HepG2 (cell line): ENCODE measurements around the gene TSC22D2. TPM values are rescaled to one million over a fixed set of nuclear protein-coding genes. Genes with fewer than 3 reads are reported as not detected.

Source experiments
- BCL6 ChIP-seq: IDR thresholded peaks from 2 replicates; pipeline ENCODE4 v1.6.1; 2016; ENCODE audit warnings: missing genetic modification reagents, missing compliant biosample characterization
- ISX ChIP-seq: sonication (generic); formaldehyde crosslinking; conservative IDR thresholded peaks from 2 replicates; pipeline ENCODE4 v1.5.0; 2020; ENCODE audit warnings: missing genetic modification reagents
- JARID2 ChIP-seq: sonication (generic); formaldehyde crosslinking; IDR thresholded peaks from 2 replicates; pipeline ENCODE4 v1.8.1; 2023; ENCODE audit warnings: missing genetic modification reagents, inconsistent platforms; ENCODE audit not compliant: insufficient replicate concordance
- KAT7 ChIP-seq: IDR thresholded peaks from 2 replicates; pipeline ENCODE4 v1.6.1; 2018; ENCODE audit warnings: borderline replicate concordance, missing compliant biosample characterization
- NFE2L2 ChIP-seq: fragments of 150-350 bp; IDR thresholded peaks from 2 replicates; pipeline ENCODE4 v1.6.1; 2014; ENCODE audit warnings: low read length
- PCBP1 ChIP-seq: fragments of 200-400 bp; formaldehyde crosslinking; IDR thresholded peaks from 2 replicates; pipeline ENCODE4 v1.6.1; 2017; ENCODE audit warnings: mild to moderate bottlenecking, low read depth, low read length, borderline replicate concordance
- TCF7 ChIP-seq: sonication (generic); IDR thresholded peaks from 2 replicates; pipeline ENCODE4 v1.6.1; 2016; ENCODE audit warnings: antibody characterized with exemption, low read depth
- YEATS4 ChIP-seq: sonication (generic); formaldehyde crosslinking; IDR thresholded peaks from 2 replicates; pipeline ENCODE4 v1.4.0; 2020; ENCODE audit warnings: missing genetic modification reagents, borderline replicate concordance
- ZFP36L1 ChIP-seq: sonication (generic); formaldehyde crosslinking; IDR thresholded peaks from 2 replicates; pipeline ENCODE4 v1.8.0; 2022; ENCODE audit warnings: mild to moderate bottlenecking, missing genetic modification reagents, moderate library complexity
- ZNF33B ChIP-seq: sonication (generic); formaldehyde crosslinking; IDR thresholded peaks from 2 replicates; pipeline ENCODE4 v1.5.1; 2020; ENCODE audit warnings: mild to moderate bottlenecking, missing genetic modification reagents
- ZNF878 ChIP-seq: sonication (generic); formaldehyde crosslinking; IDR thresholded peaks from 2 replicates; pipeline ENCODE4 v1.8.1; 2023; ENCODE audit warnings: mild to moderate bottlenecking, missing genetic modification reagents, moderate library complexity
- polyA plus RNA-seq, 8 experiments: library from polyadenylated mRNA; depleted of rRNA in 3 of 8; stranded (reverse) in 7 of 8; unstranded in 1 of 8; fragments of >200 nt; fragmentation: Illumina TruSeq in 4 of 8; extraction: Trizol in 4 of 8; gene quantifications; 2 replicates each; pipeline versions ENCODE4 v1.2.1 to v1.2.3, GENCODE V29; 2011 to 2016; ENCODE audit warnings: low read depth in 4 of 8, missing spikeins in 1 of 8, mixed read lengths in 1 of 8; ENCODE audit not compliant: insufficient read depth in 1 of 8
- total RNA-seq, 5 experiments: library from RNA; depleted of rRNA; stranded (reverse); fragments of >200 nt; fragmentation: Illumina TruSeq; extraction: Trizol; gene quantifications; 2 replicates each; pipeline ENCODE4 v1.2.3, GENCODE V29; 2016; ENCODE audit warnings: low read depth in 1 of 5
- TF ChIP-seq, protein P1 (sequence below): sonication (generic); formaldehyde crosslinking; IDR thresholded peaks from 2 replicates; pipeline ENCODE4 v1.4.0; 2020; ENCODE audit warnings: missing genetic modification reagents, borderline replicate concordance
- TF ChIP-seq, protein P2 (sequence below): sonication (generic); formaldehyde crosslinking; IDR thresholded peaks from 2 replicates; pipeline ENCODE4 v1.8.1; 2023; ENCODE audit warnings: mild to moderate bottlenecking, missing genetic modification reagents
- TF ChIP-seq, protein P3 (sequence below): sonication (generic); formaldehyde crosslinking; IDR thresholded peaks from 2 replicates; pipeline ENCODE4 v1.4.0; 2020; ENCODE audit warnings: mild to moderate bottlenecking, low read depth, missing genetic modification reagents
- TF ChIP-seq, protein P4 (sequence below): sonication (generic); formaldehyde crosslinking; IDR thresholded peaks from 2 replicates; pipeline ENCODE4 v1.5.0; 2020; ENCODE audit warnings: missing genetic modification reagents, mild to moderate bottlenecking, borderline replicate concordance
- TF ChIP-seq, protein P5 (sequence below): sonication (generic); formaldehyde crosslinking; IDR thresholded peaks from 2 replicates; pipeline ENCODE4 v1.4.0; 2020; ENCODE audit warnings: mild to moderate bottlenecking, missing genetic modification reagents

The TSC22D2 gene
- total and polyA plus RNA-seq, 2 of the 13 experiments (the other 11 are each of a cell fraction or from before 2014, with no cell fraction given), result 4.6 to 8.2 TPM

DNA sequence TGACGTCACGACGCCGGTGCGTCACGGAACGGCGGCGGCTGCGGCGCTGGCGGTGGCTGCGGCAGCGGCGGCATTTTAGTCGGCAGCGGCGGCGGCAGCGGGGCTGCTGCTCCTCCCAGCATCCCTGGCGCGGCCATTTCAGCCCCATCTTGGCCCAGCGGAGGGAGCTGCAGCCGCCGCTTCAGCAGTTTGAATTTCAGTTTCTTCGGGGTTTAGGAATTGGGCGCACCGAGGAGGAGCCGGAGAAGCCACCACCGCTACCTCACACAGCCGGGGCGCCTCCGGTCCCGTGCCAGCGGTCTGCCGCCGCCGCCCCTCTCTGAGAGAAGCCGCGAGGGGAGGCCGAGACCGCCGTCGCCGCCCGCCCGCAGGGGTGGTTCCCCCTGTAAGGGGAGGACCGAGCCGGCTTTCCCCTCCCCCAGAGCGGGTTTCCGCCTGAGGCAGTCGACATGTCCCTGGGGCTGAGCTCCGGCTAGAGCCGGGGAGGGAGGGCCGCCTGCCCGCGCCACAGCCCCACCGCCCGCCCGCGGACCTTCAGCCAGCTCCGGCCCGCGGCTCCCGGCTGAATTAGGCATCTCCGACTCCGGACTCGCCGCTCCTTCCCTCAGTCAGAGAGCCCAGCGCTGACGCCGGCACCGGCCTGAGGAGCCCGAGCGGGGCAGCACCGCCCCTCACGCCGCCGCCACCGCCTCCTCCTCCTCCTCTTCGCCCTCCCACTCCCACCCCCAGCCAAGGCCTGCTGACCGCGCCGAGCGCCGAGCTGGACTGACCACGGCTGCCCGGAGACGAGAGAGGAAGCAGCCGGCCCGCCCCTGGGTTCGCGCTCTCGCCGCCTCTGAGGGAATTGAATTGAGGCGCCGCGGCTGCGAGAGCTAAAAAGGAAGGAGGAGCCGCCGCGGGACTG lies at the start of gene TSC22D2 (continued):
- TF ChIP-seq, protein P1, sequence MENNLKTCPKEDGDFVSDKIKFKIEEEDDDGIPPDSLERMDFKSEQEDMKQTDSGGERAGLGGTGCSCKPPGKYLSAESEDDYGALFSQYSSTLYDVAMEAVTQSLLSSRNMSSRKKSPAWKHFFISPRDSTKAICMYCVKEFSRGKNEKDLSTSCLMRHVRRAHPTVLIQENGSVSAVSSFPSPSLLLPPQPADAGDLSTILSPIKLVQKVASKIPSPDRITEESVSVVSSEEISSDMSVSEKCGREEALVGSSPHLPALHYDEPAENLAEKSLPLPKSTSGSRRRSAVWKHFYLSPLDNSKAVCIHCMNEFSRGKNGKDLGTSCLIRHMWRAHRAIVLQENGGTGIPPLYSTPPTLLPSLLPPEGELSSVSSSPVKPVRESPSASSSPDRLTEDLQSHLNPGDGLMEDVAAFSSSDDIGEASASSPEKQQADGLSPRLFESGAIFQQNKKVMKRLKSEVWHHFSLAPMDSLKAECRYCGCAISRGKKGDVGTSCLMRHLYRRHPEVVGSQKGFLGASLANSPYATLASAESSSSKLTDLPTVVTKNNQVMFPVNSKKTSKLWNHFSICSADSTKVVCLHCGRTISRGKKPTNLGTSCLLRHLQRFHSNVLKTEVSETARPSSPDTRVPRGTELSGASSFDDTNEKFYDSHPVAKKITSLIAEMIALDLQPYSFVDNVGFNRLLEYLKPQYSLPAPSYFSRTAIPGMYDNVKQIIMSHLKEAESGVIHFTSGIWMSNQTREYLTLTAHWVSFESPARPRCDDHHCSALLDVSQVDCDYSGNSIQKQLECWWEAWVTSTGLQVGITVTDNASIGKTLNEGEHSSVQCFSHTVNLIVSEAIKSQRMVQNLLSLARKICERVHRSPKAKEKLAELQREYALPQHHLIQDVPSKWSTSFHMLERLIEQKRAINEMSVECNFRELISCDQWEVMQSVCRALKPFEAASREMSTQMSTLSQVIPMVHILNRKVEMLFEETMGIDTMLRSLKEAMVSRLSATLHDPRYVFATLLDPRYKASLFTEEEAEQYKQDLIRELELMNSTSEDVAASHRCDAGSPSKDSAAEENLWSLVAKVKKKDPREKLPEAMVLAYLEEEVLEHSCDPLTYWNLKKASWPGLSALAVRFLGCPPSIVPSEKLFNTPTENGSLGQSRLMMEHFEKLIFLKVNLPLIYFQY, result peak; percentile 51; the same call in 1 of the 2 replicates
- TF ChIP-seq YEATS4 (CRISPR knock-in tag) (peak; percentile 67; the same call in 1 of the 2 replicates), ZNF33B (CRISPR knock-in tag) (0 out of 2 replicates have a peak, but pooled peaks have one; percentile 36), KAT7 (CRISPR knock-in tag) (peak; percentile 83; the same call in 1 of the 2 replicates), ISX (CRISPR knock-in tag) (no peak), PCBP1 (no peak), ZNF878 (CRISPR knock-in tag) (peak; percentile 85; the same call in 1 of the 2 replicates), NFE2L2 (no peak), ZFP36L1 (no peak; the same call in 1 of the 2 replicates), BCL6 (CRISPR knock-in tag) (peak; percentile 36; the same call in 1 of the 2 replicates), TCF7 (no peak), JARID2 (CRISPR knock-in tag) (no peak)
- TF ChIP-seq, protein P2, sequence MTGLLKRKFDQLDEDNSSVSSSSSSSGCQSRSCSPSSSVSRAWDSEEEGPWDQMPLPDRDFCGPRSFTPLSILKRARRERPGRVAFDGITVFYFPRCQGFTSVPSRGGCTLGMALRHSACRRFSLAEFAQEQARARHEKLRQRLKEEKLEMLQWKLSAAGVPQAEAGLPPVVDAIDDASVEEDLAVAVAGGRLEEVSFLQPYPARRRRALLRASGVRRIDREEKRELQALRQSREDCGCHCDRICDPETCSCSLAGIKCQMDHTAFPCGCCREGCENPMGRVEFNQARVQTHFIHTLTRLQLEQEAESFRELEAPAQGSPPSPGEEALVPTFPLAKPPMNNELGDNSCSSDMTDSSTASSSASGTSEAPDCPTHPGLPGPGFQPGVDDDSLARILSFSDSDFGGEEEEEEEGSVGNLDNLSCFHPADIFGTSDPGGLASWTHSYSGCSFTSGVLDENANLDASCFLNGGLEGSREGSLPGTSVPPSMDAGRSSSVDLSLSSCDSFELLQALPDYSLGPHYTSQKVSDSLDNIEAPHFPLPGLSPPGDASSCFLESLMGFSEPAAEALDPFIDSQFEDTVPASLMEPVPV (CRISPR knock-in tag), result peak; percentile 63; the same call in 1 of the 2 replicates
- TF ChIP-seq, protein P3, sequence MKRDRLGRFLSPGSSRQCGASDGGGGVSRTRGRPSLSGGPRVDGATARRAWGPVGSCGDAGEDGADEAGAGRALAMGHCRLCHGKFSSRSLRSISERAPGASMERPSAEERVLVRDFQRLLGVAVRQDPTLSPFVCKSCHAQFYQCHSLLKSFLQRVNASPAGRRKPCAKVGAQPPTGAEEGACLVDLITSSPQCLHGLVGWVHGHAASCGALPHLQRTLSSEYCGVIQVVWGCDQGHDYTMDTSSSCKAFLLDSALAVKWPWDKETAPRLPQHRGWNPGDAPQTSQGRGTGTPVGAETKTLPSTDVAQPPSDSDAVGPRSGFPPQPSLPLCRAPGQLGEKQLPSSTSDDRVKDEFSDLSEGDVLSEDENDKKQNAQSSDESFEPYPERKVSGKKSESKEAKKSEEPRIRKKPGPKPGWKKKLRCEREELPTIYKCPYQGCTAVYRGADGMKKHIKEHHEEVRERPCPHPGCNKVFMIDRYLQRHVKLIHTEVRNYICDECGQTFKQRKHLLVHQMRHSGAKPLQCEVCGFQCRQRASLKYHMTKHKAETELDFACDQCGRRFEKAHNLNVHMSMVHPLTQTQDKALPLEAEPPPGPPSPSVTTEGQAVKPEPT, result peak; percentile 40; the same call in 1 of the 2 replicates
- TF ChIP-seq, protein P4, sequence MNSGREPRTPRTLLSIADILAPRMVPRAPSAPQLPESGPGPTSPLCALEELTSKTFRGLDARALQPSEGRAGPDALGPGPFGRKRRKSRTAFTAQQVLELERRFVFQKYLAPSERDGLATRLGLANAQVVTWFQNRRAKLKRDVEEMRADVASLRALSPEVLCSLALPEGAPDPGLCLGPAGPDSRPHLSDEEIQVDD (CRISPR knock-in tag), result 0 out of 2 replicates have a peak, but pooled peaks have one; percentile 42
- TF ChIP-seq, protein P5, sequence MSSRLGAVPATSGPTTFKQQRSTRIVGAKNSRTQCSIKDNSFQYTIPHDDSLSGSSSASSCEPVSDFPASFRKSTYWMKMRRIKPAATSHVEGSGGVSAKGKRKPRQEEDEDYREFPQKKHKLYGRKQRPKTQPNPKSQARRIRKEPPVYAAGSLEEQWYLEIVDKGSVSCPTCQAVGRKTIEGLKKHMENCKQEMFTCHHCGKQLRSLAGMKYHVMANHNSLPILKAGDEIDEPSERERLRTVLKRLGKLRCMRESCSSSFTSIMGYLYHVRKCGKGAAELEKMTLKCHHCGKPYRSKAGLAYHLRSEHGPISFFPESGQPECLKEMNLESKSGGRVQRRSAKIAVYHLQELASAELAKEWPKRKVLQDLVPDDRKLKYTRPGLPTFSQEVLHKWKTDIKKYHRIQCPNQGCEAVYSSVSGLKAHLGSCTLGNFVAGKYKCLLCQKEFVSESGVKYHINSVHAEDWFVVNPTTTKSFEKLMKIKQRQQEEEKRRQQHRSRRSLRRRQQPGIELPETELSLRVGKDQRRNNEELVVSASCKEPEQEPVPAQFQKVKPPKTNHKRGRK (CRISPR knock-in tag), result 0 out of 2 replicates have a peak, but pooled peaks have one; percentile 26
